GM19025 (cell line): Measurements from ENCODE around the gene ZNF385D.

Experiments
- ATAC-seq: cut with Tn5 transposase; IDR thresholded peaks from one replicate; pipeline ENCODE4 v1.9.1; 2021; ENCODE audit warnings: mild to moderate bottlenecking, low read depth, moderate library complexity; ENCODE audit not compliant: unreplicated experiment

The ZNF385D gene

DNA sequence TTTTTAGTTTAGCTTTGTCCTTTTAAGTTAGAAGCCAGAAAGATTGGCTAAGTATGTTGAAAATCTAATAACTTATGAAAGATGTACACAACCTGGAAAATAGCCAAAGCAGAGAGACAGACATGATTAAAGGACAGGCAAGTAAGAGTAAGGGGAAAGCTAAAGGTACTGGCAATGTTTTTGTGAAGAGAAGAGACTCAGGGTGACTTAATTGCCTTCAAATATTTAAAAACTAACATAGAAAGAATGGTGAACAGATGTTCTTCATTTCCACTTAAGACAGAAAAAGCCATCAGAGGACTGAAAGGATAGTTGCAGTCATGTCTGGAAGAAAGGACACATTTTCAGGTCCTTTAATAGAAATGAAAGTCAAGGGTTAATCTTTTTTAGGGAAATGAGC, 68.8 kb downstream of the ZNF385D start:
- ATAC-seq, result no peak

DNA sequence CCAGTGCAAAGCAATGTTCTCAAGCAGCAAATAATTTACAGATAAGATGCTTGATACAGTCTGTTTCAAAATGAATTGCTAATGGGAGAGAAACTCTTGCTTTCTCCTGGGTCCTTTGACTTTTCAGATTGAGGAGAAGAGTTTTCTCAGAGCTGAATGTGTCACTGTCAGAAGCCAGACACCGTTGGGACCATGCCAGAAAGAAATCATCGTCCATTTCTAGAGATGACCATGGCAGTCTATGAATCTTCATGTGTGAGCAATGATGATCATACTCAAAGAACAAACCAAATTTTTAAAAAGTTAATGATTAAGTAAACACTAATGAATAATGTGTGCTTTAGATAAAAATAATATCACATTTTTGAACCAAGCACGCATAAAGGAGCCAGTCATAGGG, 77.6 kb downstream of the ZNF385D start:
- no peak for ATAC-seq

DNA sequence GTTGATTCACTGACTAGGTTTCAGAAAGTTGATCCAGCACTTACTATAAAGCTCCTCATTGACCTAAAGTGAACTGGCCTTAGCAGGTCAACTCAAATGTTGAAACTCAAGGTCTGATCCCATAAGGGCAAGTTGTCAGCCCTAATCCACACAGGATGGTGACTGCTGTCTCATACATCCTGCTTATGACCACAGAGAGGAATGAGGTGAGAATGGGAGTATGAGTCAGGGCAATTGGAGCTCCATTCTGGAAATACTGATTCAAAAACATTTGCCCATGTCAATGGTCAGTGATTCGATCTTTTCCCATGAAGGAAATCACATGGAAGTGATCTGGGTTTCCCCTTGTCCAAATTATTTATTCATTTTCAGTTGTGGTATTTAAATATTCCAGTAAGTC, 78.7 kb downstream of the ZNF385D start:
- no peak for ATAC-seq

DNA sequence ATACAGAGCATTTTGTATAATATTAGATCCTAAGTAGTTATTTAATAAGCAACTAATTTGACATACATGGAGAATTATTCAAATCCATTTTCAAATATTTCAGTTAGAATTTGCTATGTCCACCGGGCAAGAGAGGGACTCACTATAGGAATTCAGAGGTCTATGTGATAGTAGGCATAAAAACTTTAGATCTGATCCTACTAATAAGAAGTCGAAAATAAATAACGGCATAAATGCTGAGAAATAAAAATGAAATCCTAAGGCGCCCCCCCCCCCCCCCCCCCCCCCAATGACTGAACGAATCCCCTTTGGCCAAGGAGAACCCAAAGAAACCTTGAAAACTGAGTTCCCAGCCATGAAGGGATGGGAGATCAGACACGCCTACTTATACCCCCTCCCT, 80.6 kb downstream of the ZNF385D start:
- ATAC-seq, result no peak

DNA sequence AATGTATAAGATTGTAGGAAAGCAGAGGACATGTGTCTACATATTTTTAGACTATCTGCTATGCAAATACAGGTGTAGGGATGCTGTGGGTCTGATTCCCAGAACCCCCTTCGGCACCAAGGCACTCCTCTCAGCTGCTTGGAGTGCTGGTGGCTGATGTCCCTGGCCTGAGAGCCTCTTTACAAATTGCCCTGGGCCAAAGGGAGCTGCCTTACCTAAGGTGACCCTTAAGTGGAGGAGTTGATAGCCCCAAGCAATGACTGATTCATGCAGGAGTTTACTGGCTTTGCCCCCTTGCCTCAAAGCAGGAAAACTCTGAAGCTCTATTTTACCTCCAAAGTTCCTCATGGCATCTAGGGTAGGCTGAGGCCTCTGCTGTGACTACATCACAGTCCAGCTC, 83.0 kb downstream of the ZNF385D start:
- ATAC-seq, result no peak

DNA sequence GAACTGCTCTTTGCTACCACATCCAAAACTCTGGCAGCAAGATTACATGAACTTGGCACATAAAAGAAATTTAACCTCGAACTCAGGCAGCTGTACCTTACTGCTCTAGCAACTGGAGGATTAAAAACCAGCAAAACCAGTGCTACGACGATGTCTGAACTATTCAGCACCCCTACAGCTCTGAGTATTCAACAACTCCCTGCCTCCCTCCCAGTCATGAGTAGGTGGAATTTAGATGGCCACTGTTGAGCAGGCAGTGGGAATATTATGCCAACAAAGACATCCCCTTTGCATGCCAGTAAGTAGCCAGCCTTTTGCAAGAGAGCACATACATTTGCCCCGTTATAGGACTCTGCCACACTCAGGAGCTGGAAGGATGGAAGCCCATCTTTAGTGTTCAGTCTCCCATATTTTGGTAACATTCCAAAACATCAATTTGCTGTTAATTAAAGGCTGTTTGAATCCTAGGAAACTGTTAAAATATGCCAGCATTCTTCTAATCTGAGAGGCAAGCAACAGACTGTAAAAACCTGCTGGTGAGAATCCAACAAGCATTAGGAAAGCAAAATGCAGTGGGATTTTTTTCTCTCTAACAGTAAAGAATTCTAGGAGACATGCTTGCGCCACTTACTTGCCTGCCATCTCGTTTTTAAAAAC, 85.4 kb downstream of the ZNF385D start:
- no peak for ATAC-seq

DNA sequence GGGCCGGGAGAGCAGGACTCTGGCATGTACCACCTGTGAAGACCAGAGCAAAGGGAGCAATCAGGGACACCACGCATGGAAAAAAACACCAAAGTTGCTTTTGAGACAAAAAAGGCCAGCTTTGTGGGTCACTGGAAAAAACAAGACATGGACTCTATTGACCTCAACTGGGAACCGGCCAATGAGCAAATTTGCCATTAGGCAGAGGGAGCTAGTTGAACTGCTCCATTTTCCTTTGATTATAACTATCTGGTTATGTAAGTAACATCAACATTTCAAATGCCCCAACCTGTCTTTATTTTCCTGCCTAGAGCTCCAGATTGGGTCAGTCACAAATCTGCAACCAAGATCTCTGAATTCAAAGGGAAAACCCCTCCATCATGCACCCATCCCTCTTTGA, 86.0 kb downstream of the ZNF385D start:
- ATAC-seq, result no peak

DNA sequence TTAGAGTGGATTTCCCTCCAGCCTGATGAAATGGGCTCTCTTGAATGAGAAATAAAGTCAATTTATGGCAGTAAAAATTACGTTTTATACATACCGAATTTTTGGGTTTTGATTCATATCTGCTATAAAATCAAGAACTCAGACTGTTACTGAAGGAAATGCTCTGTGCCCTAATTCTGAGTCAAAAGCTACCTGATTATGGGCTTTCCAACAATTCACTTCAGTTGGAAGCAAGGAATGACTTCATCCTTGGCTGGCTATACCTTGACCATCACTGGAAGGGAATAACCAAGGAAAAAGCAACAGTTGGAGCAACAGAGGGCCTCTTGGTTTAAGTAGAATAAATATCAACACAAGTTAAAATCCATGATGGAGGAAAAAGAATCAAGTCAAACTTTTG, 88.6 kb downstream of the ZNF385D start:
- no peak for ATAC-seq

DNA sequence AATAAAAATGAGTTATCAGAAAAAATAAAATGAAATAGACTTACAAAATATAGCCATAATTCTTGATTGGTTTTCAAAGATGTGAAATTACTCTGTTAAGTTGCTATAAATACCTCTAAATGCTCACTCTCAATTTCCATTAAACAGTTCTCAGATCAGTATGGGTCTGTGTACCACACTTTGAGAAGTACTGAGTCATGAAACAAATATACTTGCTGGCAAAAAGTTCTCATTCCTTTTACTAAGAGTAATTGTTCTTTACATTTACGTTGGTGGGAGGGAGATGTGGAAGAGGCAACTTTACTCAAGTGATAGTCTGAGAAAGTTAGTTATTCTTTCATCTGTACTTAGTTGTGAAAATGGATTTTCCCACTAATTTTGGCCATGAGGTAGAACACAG, 96.3 kb downstream of the ZNF385D start:
- no peak for ATAC-seq

DNA sequence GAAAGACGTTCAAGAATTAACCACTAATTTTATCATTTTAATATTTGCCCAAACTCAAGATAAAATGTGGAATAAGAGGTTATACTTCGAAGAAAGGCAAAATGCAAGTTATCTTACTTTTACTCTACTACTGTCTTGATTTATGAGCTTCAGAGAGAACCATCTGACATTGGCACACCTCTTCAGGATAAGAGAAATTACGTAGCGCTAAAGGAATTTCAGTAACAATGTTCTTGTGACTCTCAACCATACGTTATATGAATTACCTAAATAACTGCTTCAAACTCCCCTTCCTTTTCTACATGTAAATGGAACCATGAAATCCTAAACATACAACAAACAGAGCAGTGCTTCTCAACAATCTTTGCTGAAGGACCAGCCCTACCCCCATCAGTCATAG, 96.8 kb downstream of the ZNF385D start:
- no peak for ATAC-seq

DNA sequence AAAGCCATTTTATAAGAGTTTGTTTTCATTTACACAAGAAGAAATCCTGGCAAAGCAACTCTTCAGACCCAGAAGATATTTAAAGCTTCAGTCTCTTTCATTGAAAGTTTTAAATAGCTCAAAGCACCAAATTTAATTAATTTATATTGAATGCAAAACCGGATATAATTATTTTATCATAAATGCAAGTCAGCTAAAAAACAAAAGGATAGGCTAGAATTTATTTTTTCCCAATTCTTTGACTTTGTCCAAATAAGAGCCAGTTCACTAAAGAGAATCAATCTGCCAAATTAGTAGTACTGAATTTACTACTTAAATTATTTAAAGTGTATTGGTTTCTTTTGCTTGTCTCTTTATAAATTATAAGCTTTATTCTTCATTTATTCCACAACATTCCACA, 101.5 kb downstream of the ZNF385D start:
- ATAC-seq, result no peak

DNA sequence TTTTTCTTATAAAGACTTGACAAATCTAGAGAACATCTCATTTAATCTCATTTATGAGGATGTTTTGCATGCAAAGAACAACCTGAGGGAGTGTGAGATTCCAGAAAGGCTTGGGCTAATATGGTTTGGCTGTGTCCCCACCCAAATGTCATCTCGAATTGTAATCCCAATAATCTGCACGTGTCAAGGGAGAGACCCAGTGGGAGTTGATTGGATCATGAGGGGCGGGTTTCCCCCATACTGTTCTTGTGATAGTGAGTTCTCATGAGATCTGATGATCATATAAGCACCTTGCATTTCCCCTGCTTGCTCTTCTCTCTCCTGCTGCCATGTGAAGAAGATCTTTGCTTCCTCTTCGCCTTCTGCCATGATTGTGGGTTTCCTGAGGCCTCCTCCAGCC, 103.0 kb downstream of the ZNF385D start:
- no peak for ATAC-seq

DNA sequence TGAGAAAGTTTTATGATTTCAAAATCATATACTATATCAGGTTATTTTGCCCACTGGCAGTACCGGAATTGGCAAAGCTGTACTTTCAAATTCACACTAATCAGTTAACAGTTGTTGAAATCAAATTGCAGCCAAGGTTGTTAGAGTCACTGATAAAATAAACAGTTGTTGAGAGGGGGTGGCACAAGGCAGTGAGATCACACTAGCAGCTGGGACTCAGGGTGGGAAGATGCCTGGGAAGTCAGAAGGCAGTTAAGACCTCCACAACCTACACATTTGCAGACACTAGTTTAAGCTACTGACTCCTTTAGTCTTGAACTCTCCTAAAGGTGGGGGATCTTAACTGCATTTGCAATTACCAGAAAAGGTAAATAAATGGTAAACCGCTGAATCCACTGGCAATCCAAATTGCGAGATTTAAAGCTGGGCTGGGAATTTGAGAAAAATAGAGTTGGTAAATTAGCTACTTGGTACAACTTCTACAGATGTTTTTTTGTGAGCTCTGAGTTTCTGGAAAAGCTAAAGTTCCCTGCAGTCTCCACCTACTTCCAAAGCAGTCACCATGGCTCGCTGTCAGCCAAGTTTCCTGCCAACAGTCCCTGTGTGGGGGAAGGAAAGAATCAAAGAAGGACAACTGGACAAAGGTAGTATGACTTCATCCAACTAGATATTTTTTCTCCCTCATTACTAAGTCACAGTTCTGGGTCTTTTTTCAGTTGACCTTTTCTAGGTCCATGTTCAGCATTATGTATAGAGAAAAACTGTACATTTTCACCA, 105.7 kb downstream of the ZNF385D start:
- ATAC-seq, result no peak

DNA sequence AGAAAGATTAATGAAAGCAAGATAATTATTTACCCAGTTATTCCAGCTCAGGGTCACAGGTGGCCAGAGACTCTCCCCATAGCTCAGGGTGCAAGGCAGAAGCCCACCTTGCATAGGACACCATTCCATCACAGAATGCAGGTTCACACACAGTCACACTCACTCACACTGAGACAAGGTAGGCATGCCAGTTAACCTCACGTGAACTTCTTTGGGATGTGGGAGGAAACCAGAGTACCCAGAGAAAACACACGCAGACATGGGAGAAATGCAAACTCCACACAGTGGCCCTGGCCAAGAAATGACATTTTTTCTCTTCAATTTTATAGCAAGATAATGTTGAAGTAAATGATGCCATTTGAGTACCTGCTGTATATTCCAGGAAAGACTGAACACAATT, 106.7 kb downstream of the ZNF385D start:
- ATAC-seq, result no peak

DNA sequence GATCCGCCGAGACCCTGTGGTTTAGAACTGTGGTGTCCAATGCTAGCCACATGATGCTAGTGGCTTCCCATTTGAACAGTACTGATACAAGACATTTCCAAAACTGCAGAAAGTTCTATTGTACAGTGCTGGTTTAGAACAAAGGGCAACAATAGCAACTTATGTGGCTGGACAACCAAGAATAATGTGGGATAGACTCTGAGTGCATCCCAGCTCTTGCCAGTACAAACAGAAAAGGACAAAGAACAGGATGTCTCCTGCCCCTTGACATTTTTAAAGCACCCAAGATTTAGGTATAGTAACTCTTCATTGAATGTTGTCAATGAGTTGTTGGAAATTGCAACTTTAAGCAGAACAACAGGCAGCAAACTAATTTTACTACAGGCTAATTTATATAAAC, 107.3 kb downstream of the ZNF385D start:
- no peak for ATAC-seq

DNA sequence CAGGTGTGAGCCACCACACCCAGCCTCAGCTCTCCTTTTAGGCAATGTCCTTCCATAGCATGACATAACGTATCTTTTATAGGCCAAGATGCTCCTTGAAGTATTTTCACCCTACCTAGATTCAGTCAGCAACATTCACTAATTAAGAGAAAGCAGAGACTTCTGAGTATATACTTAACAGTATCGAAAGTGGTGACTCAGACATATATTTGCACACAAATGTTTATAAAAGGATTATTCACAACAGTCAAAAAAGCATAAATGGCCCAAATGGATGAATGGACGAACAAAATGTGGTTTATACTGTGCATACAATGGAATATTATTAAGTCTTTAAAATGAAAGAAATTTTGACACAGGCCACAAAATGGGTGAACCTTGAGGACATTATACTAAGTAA, 108.6 kb downstream of the ZNF385D start:
- ATAC-seq, result no peak

DNA sequence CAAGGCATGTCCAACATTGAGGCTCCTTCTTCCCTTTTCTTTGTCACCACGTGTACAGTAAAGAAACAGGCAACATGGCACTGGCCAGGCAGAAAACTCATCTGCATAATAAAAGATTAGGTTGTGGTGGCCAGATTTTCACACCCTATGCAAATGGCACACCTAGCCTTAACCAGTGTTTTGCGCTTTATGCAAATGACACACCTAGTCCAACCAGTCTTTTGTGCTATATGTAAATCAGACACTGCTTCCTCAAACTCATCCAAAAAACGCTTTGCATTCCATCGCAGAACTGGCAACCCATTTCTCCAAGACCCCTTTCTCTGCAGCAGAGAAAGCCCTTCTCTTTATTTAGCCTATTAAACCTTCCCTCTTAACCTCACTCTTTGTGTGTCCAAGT, 109.1 kb downstream of the ZNF385D start:
- ATAC-seq, result no peak

DNA sequence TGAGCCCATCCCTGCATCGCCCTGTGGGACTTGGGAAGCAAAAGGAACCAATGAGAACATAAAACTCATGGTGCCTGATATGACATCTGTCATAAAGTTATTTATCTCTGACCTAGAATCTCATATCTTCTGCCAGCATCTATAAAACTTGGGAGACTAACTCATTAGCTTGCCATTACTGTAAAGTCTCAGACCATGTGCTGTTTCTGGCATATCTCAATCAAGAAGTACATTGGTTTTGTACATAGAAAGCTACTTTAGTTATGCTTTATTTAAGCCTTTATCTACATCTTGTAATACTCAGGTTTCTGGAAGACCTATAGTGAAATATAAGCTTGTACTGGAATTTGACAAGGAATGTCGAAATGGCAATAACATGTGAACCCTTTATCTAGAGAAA, 112.5 kb downstream of the ZNF385D start:
- no peak for ATAC-seq

DNA sequence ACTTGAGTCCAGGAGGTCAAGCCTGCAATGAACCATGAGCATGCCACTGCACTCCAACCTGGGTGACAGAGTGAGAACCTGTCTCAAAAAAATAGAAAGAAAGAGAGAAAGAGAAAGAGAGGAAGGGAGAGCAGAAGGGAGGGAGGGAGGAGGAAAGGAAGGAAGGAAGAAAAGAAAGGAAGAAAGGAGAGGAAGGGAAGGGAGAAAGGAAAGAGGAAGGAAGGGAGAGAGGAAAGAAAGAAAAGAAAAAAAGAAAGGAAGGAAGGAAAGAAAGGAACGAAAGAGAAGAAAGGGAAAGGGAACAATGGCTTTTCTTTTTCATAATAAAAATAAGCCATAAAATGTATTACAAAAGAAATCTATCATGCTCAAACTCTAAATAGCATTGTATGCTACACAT, 116.9 kb downstream of the ZNF385D start:
- ATAC-seq, result no peak

DNA sequence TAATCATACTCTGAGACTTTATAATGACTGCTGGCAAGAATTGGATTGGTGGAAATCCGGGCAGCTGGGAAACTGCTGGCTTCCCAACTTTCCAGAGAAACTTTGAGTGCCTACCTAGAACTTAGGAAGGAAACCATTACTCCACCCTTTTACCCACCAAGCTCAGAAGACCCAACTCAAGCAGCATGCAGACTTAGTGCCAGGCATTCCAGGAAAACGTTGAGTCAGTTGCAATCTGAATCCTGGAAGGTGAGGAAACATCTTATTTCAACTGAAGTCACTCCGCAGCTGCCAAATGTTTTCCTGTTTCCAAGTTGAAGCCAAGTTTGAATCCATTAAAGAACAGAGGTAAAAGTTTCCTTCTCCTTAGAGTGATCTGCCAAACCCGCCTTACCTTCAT, 126.5 kb downstream of the ZNF385D start:
- ATAC-seq, result no peak

DNA sequence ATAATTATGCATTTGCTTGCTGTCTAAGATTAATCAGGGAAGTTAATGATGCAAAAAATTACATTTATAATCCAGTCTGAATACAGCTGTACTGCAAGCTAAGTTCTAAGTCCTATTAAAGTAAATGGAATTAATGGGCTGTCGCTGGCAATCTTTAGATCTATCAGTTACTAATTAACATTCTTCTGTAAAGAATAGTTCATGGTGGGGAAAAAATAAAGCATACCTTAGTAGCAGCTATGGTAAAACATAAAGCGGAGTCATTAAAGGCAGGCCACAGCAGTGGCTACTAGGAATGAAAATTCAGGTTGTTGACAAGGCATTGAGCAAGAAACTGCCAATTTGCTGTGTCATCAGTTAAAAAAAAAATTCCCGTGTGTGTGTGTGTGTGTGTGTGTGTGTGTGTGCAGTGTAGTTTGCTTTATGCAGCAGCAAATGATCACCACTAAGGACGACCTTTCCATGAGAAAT, 129.8 kb downstream of the ZNF385D start:
- no peak for ATAC-seq

DNA sequence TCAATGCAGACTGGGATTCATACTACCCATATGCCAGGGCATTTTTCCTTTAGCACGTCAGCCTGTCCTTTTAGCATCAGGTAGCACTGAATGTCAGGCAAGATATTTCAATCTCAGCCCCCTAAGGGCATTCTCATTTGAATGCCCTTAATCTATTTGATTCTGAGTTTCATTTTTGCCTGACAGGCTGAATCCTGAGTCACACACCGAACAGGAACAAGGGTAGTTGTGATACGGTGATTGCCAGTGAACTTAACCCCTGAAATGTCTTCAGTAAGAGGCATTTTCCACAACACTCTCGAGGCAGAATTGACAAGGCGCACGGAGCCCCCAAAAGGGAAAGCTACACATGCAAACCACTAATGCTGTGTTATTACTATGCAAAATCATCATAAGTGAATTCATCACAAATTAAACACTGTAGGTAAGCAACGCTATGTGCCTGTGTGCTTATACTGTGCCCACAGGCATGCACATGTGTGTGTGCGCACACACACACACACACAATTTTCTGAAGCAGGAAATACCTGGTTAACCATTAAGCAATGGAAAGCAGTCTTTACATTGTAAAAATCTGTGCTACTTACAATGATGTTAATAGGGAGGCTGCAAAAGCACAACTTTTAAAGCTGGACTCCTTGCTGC, 130.4 kb downstream of the ZNF385D start:
- no peak for ATAC-seq
